ENCODE results near the gene PTAFR.

The PTAFR gene

DNA sequence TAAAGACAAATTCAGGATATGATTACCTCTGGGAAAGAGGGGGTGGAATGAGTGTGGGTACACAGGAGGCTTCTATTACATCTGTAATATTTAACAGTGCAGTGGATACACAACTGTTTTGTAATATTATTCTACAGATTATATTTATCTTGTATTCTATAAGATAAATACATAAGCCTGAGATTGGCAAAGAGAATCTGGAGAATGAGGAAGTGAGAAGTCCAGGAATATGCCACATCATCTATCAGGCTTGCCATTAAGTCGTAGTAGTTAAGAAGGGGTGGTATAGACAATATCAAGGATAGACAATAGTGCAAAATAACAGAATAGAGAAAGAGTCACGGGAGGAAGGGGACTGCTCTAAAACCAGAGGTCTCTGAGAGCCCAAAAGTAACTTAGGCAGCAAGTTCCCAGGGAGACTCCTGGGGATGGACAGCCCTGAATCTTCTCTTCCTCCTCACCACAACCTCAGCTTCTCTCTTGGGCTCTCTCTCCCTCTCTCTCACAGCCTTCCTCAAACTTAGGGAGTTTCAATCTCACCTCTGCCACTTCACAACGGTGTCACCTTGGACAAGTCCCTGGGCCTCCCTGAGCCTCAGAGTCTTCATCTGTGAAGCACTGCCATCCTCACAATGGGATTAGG is 14.0 kb upstream of the PTAFR start:
- H3K9ac ChIP-seq (ENCODE audit: low read depth, low read length) = no peak overlapping the region
- H4K20me1 ChIP-seq (ENCODE audit: insufficient read depth, low read length) = no peaks in the 10 kb centered on the region
- no peaks in the 10 kb centered on the region for H3K27me3 ChIP-seq (ENCODE audit: insufficient read depth, low read length, poor library complexity)
- H3K36me3 ChIP-seq (ENCODE audit: insufficient read depth, low read length) = no peaks in the 10 kb centered on the region
- ATAC-seq (ENCODE audit: insufficient read depth, low read depth) (no peak), DNase-seq (no peak)
- no peak overlapping the region for H3K4me3 ChIP-seq (ENCODE audit: low read depth in 1 of 2, low read length in 2 of 2)
- no peak overlapping the region for H3K27ac ChIP-seq (ENCODE audit: low read length)
- H3K4me2 ChIP-seq (ENCODE audit: insufficient read depth, low read length) = no peak overlapping the region
- no peaks in the 10 kb centered on the region for H3K4me1 ChIP-seq (ENCODE audit: insufficient read depth, low read length)
- H3K9me3 ChIP-seq (ENCODE audit: insufficient read depth, low read length, severe bottlenecking) = no peaks in the 10 kb centered on the region
- H3K79me2 ChIP-seq (ENCODE audit: insufficient read depth, low read length) = no peaks in the 10 kb centered on the region
- TF ChIP-seq EZH2 (IDR thresholded peaks at IDR 0.05; ENCODE audit: borderline replicate concordance, low read depth, low read length, severe bottlenecking) = no peak
- TF ChIP-seq CTCF (IDR thresholded peaks at IDR 0.05; ENCODE audit: borderline replicate concordance, extremely low read depth, low read length, poor library complexity, severe bottlenecking) = no peak
- H2AFZ ChIP-seq (ENCODE audit: low read depth, low read length) = no peak overlapping the region

- H3K9ac ChIP-seq (ENCODE audit: low read depth, low read length) = no peak overlapping the region
- H3K9me3 ChIP-seq (ENCODE audit: insufficient read depth, low read length, severe bottlenecking) = no peaks in the 10 kb centered on the region
- no peak overlapping the region for H3K4me2 ChIP-seq (ENCODE audit: insufficient read depth, low read length)
- no peak overlapping the region for H3K27ac ChIP-seq (ENCODE audit: low read length)
- no peaks in the 10 kb centered on the region for H3K36me3 ChIP-seq (ENCODE audit: insufficient read depth, low read length)
- no peak overlapping the region for H2AFZ ChIP-seq (ENCODE audit: low read depth, low read length)
- ATAC-seq (ENCODE audit: insufficient read depth, low read depth) = no peak
- no peaks in the 10 kb centered on the region for H3K79me2 ChIP-seq (ENCODE audit: insufficient read depth, low read length)
- no peaks in the 10 kb centered on the region for H4K20me1 ChIP-seq (ENCODE audit: insufficient read depth, low read length)
- no peak overlapping the region for H3K4me3 ChIP-seq (ENCODE audit: low read depth in 1 of 2, low read length in 2 of 2)
- no peaks in the 10 kb centered on the region for H3K27me3 ChIP-seq (ENCODE audit: insufficient read depth, low read length, poor library complexity)
- DNase-seq = no peak
- TF ChIP-seq CTCF (IDR thresholded peaks at IDR 0.05; ENCODE audit: borderline replicate concordance, extremely low read depth, low read length, poor library complexity, severe bottlenecking) (no peak), EZH2 (IDR thresholded peaks at IDR 0.05; ENCODE audit: borderline replicate concordance, low read depth, low read length, severe bottlenecking) (no peak)
- H3K4me1 ChIP-seq (ENCODE audit: insufficient read depth, low read length) = no peaks in the 10 kb centered on the region
These were observed 8.6 kb upstream of the PTAFR start for GRCh38 chr1:28185071-28185470.

GRCh38 chr1:28180306-28181305 is 4.1 kb upstream of the PTAFR start:
- no peak overlapping the region for H3K4me2 ChIP-seq (ENCODE audit: insufficient read depth, low read length)
- H3K36me3 ChIP-seq (ENCODE audit: insufficient read depth, low read length) = no peaks in the 10 kb centered on the region
- ATAC-seq (ENCODE audit: insufficient read depth, low read depth) (no peak), DNase-seq (no peak)
- no peak overlapping the region for H3K9ac ChIP-seq (ENCODE audit: low read depth, low read length)
- H2AFZ ChIP-seq (ENCODE audit: low read depth, low read length) = no peak overlapping the region
- H3K27ac ChIP-seq (ENCODE audit: low read length) = no peak overlapping the region
- H3K9me3 ChIP-seq (ENCODE audit: insufficient read depth, low read length, severe bottlenecking) = no peaks in the 10 kb centered on the region
- peaks cover 3% of the 10 kb centered on the region for H3K27me3 ChIP-seq (ENCODE audit: insufficient read depth, low read length, poor library complexity)
- H4K20me1 ChIP-seq (ENCODE audit: insufficient read depth, low read length) = no peaks in the 10 kb centered on the region
- H3K79me2 ChIP-seq (ENCODE audit: insufficient read depth, low read length) = no peaks in the 10 kb centered on the region
- H3K4me3 ChIP-seq (ENCODE audit: low read depth in 1 of 2, low read length in 2 of 2) = no peak overlapping the region
- no peaks in the 10 kb centered on the region for H3K4me1 ChIP-seq (ENCODE audit: insufficient read depth, low read length)
- TF ChIP-seq CTCF (IDR thresholded peaks at IDR 0.05; ENCODE audit: borderline replicate concordance, extremely low read depth, low read length, poor library complexity, severe bottlenecking) (no peak), EZH2 (IDR thresholded peaks at IDR 0.05; ENCODE audit: borderline replicate concordance, low read depth, low read length, severe bottlenecking) (no peak)

Data from DND-41 (cell line).